ENCODE results near the gene NFX1. TPM values are rescaled to one million over a fixed set of nuclear protein-coding genes. Genes with fewer than 3 reads are reported as not detected.

Gene NFX1
- total RNA-seq, 1 experiment from 2014 or later = 40.0 TPM

- Histone ChIP-seq H3K4me3 (ENCODE audit: low read depth, low read length, poor library complexity, severe bottlenecking) (no peak overlapping the region), H3K9me3 (ENCODE audit: low read depth, low read length, poor library complexity, severe bottlenecking) (no peaks in the 10 kb centered on the region), H3K36me3 (ENCODE audit: insufficient read depth, low read length, poor library complexity, severe bottlenecking) (no peaks in the 10 kb centered on the region), H3K27me3 (replicated peaks; ENCODE audit: insufficient read depth, low read depth, low read length, poor library complexity) (no peaks in the 10 kb centered on the region), H3K27ac (ENCODE audit: low read depth, low read length, poor library complexity, severe bottlenecking) (no peak overlapping the region), H3K4me1 (ENCODE audit: insufficient read depth, low read length, poor library complexity, severe bottlenecking) (no peaks in the 10 kb centered on the region)
- BruUV-seq (replicated peaks) = no TSS peak
- ChIA-PET CTCF (no interaction called here), POLR2A (ENCODE audit: low non-redundant PET) (no interaction called here)
- TF ChIP-seq CTCF (conservative IDR thresholded peaks at IDR 0.05; ENCODE audit: low read depth, low read length) (no peak), EZH2 (IDR thresholded peaks at IDR 0.05; ENCODE audit: borderline replicate concordance, low read depth, low read length, poor library complexity, severe bottlenecking) (no peak)
- intact Hi-C loops (cut with micrococcal nuclease; ENCODE audit: unreplicated experiment) = no loop called here
- no peak for DNase-seq (ENCODE audit: low spot score)
Measured at GRCh38 chr9:33408087-33408486, 117.8 kb downstream of the NFX1 start.

DNA sequence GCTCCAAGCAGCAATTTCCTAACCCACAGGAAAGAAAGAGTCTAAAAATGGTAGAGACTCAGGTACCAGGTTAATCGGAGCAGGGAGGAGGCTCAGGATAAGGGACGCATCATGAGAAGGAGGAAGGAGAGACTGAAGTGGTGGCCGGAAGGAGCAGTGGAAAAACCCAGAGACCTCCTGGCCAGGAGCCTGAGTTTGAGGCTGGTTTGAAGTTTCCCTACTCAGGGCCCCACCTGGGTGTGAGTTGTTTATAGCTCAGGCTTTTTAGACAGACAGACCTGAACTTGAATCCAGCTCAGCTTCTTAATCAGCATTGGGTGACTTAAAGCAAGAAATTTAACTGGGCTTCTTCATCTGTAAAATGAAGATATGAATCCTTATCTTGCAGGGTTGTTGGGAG is 124.0 kb downstream of the NFX1 start:
- ChIA-PET CTCF (no interaction called here), POLR2A (ENCODE audit: low non-redundant PET) (no interaction called here)
- no TSS peak for BruUV-seq (replicated peaks)
- Histone ChIP-seq H3K9me3 (ENCODE audit: low read depth, low read length, poor library complexity, severe bottlenecking) (no peaks in the 10 kb centered on the region), H3K27ac (ENCODE audit: low read depth, low read length, poor library complexity, severe bottlenecking) (no peak overlapping the region), H3K4me1 (ENCODE audit: insufficient read depth, low read length, poor library complexity, severe bottlenecking) (no peaks in the 10 kb centered on the region), H3K4me3 (ENCODE audit: low read depth, low read length, poor library complexity, severe bottlenecking) (no peak overlapping the region), H3K27me3 (replicated peaks; ENCODE audit: insufficient read depth, low read depth, low read length, poor library complexity) (no peaks in the 10 kb centered on the region), H3K36me3 (ENCODE audit: insufficient read depth, low read length, poor library complexity, severe bottlenecking) (no peaks in the 10 kb centered on the region)
- no peak for TF ChIP-seq CTCF (conservative IDR thresholded peaks at IDR 0.05; ENCODE audit: low read depth, low read length)
- no peak for TF ChIP-seq EZH2 (IDR thresholded peaks at IDR 0.05; ENCODE audit: borderline replicate concordance, low read depth, low read length, poor library complexity, severe bottlenecking)
- no peak for DNase-seq (ENCODE audit: low spot score)
- intact Hi-C loops (cut with micrococcal nuclease; ENCODE audit: unreplicated experiment) = no loop called here

- Histone ChIP-seq H3K4me1 (ENCODE audit: insufficient read depth, low read length, poor library complexity, severe bottlenecking) (no peaks in the 10 kb centered on the region), H3K4me3 (ENCODE audit: low read depth, low read length, poor library complexity, severe bottlenecking) (no peak overlapping the region), H3K36me3 (ENCODE audit: insufficient read depth, low read length, poor library complexity, severe bottlenecking) (no peaks in the 10 kb centered on the region), H3K9me3 (ENCODE audit: low read depth, low read length, poor library complexity, severe bottlenecking) (no peaks in the 10 kb centered on the region), H3K27ac (ENCODE audit: low read depth, low read length, poor library complexity, severe bottlenecking) (no peak overlapping the region), H3K27me3 (replicated peaks; ENCODE audit: insufficient read depth, low read depth, low read length, poor library complexity) (peaks cover 3% of the 10 kb centered on the region)
- ChIA-PET POLR2A (ENCODE audit: low non-redundant PET) (no interaction called here), CTCF (interaction anchor here (0.7 to 1.2 kb wide), 4 partner anchors 12 to 128 kb away, joined by 3 to 4 read pairs (median 3); partner anchors contain the start of gene AQP7)
- no peak for DNase-seq (ENCODE audit: low spot score)
- intact Hi-C loops (cut with micrococcal nuclease; ENCODE audit: unreplicated experiment) = no loop called here
- TF ChIP-seq EZH2 (IDR thresholded peaks at IDR 0.05; ENCODE audit: borderline replicate concordance, low read depth, low read length, poor library complexity, severe bottlenecking) (no peak), CTCF (conservative IDR thresholded peaks at IDR 0.05; ENCODE audit: low read depth, low read length) (no peak)
- no TSS peak for BruUV-seq (replicated peaks)
Measured at GRCh38 chr9:33414889-33415500, 124.7 kb downstream of the NFX1 start.
